PC-9 (cell line): ENCODE measurements around the gene HAPLN2. TPM values are rescaled to one million over a fixed set of nuclear protein-coding genes. Genes with fewer than 3 reads are reported as not detected.

Experiments
- BruUV-seq: library from RNA; stranded (reverse); fragments of 400-500 nt; replicated peaks from 2 replicates; lab custom pipeline; 2021; lab: Mats Ljungman, UMichigan
- CTCF ChIA-PET: fragments of 300-600 bp; sonication (Branson Sonifier 250); formaldehyde crosslinking; loops from one replicate; lab custom pipeline; 2022; ENCODE audit warnings: antibody characterized with exemption; lab: Charles Lee
- POLR2A ChIA-PET: fragments of 300-600 bp; sonication (Branson Sonifier 250); formaldehyde crosslinking; loops from one replicate; lab custom pipeline; 2022; ENCODE audit warnings: antibody characterized with exemption; ENCODE audit not compliant: unreplicated experiment; lab: Charles Lee
- DNase-seq, 2 experiments: peaks; one replicate each; pipeline versions ENCODE4 v3.0.0 to v3.0.0-alpha.2; 2015 to 2022; ENCODE audit warnings: mixed read lengths in 1 of 2
- H2AFZ ChIP-seq: fragments of 200-600 bp; sonication (generic); 2 replicates; pipeline ENCODE4 v1.8.1; 2017; ENCODE audit warnings: antibody characterized with exemption
- H3F3A ChIP-seq: fragments of 200-600 bp; sonication (generic); 2 replicates; pipeline ENCODE4 v1.8.1; 2017; ENCODE audit warnings: antibody characterized with exemption, mild to moderate bottlenecking, low read depth; ENCODE audit not compliant: insufficient read depth
- H3K27ac ChIP-seq: fragments of 200-600 bp; sonication (generic); 2 replicates; pipeline ENCODE4 v1.6.1; 2016; ENCODE audit warnings: mixed run types
- H3K27me3 ChIP-seq: fragments of 200-600 bp; sonication (generic); 2 replicates; pipeline ENCODE4 v1.6.1; 2016; ENCODE audit warnings: low read depth, mixed run types; ENCODE audit not compliant: insufficient read depth
- H3K36me3 ChIP-seq: fragments of 200-600 bp; sonication (generic); 2 replicates; pipeline ENCODE4 v1.6.1; 2016; ENCODE audit warnings: low read depth, mixed run types
- H3K4me1 ChIP-seq: fragments of 200-600 bp; sonication (generic); replicated peaks from 2 replicates; pipeline ENCODE4 v1.6.1; 2016; ENCODE audit warnings: mixed run types; ENCODE audit not compliant: insufficient read depth
- H3K4me2 ChIP-seq: fragments of 200-600 bp; sonication (generic); 2 replicates; pipeline ENCODE4 v1.6.1; 2017; ENCODE audit warnings: mixed run types
- H3K4me3 ChIP-seq: fragments of 200-600 bp; sonication (generic); 2 replicates; pipeline ENCODE4 v1.6.1; 2016; ENCODE audit warnings: mixed run types
- H3K79me2 ChIP-seq: fragments of 200-600 bp; sonication (generic); 2 replicates; pipeline ENCODE4 v1.6.1; 2017; ENCODE audit warnings: low read depth, mixed run types
- H3K9me2 ChIP-seq: fragments of 200-600 bp; sonication (generic); 2 replicates; pipeline ENCODE4 v1.8.1; 2017; ENCODE audit warnings: mild to moderate bottlenecking; ENCODE audit not compliant: insufficient read depth
- H3K9me3 ChIP-seq: fragments of 200-600 bp; sonication (generic); 2 replicates; pipeline ENCODE4 v1.8.1; 2016; ENCODE audit warnings: low read depth; ENCODE audit not compliant: insufficient read depth
- H4K20me1 ChIP-seq: fragments of 200-600 bp; sonication (generic); 2 replicates; pipeline ENCODE4 v1.8.1; 2017; ENCODE audit not compliant: insufficient read depth
- CTCF ChIP-seq: fragments of 200-600 bp; sonication (generic); conservative IDR thresholded peaks from 2 replicates; pipeline ENCODE4 v1.6.1; 2017; ENCODE audit warnings: mixed run types, antibody characterized with exemption, mild to moderate bottlenecking, moderate library complexity
- EZH2 ChIP-seq: fragments of 200-600 bp; sonication (generic); IDR thresholded peaks from 2 replicates; pipeline ENCODE4 v1.8.0; 2017; ENCODE audit warnings: antibody characterized with exemption, low read depth
- intact Hi-C: fragments of 100-400 bp; cut with micrococcal nuclease; formaldehyde crosslinking; loops from one replicate; pipeline ENCODE4 v1.10.0; 2022; ENCODE audit not compliant: unreplicated experiment
- total RNA-seq: library from RNA; stranded (reverse); gene quantifications from 2 replicates; pipeline ENCODE4 v1.2.3, GENCODE V29; 2021

Gene HAPLN2
- total RNA-seq, 1 experiment from 2014 or later, result not detected

GRCh38 chr1:156660752-156661112 is 41.5 kb downstream of the HAPLN2 start:
- H3K4me2 ChIP-seq, result peak overlapping the region; percentile 92
- H2AFZ ChIP-seq, result no peak overlapping the region
- DNase-seq, result no peak
- intact Hi-C loops, result loop anchor here (1.0 kb wide), 5 partner anchors 18 to 65 kb away; no protein-coding TSS in a partner anchor
- no peaks in the 10 kb centered on the region for H3K9me3 ChIP-seq
- H3K79me2 ChIP-seq, result peaks cover 49% of the 10 kb centered on the region
- H3K4me1 ChIP-seq, result peaks cover 26% of the 10 kb centered on the region
- H3F3A ChIP-seq, result peaks cover 31% of the 10 kb centered on the region; the same call in 1 of the 2 replicates
- ChIA-PET POLR2A (interaction anchor here (0.5 to 1.1 kb wide), 8 partner anchors 16 to 377 kb away, joined by 3 to 33 read pairs (median 4); partner anchors contain the start of genes CRABP2, NES and TMEM79), CTCF (interaction anchor here (0.6 to 1.4 kb wide), 8 partner anchors 15 to 275 kb away, joined by 3 to 15 read pairs (median 7); no protein-coding TSS in a partner anchor)
- no peaks in the 10 kb centered on the region for H3K27me3 ChIP-seq
- peak overlapping the region; percentile 86 for H3K27ac ChIP-seq
- TF ChIP-seq CTCF (no peak), EZH2 (no peak)
- peaks cover 16% of the 10 kb centered on the region for H3K36me3 ChIP-seq
- peak overlapping the region; percentile 73 for H3K4me3 ChIP-seq
- H4K20me1 ChIP-seq, result peaks cover 41% of the 10 kb centered on the region
- BruUV-seq, result no TSS peak
- H3K9me2 ChIP-seq, result no peaks in the 10 kb centered on the region

GRCh38 chr1:156662005-156662799 is 43.0 kb downstream of the HAPLN2 start:
- Histone ChIP-seq H3K27me3 (no peaks in the 10 kb centered on the region), H2AFZ (peak overlapping the region; percentile 68; the same call in 1 of the 2 replicates), H3K9me2 (no peaks in the 10 kb centered on the region), H3K9me3 (no peaks in the 10 kb centered on the region), H3K36me3 (peaks cover 16% of the 10 kb centered on the region), H4K20me1 (peaks cover 27% of the 10 kb centered on the region), H3K4me3 (peak overlapping the region; percentile 73; the same call in 1 of the 2 replicates), H3K4me2 (peak overlapping the region; percentile 92), H3K79me2 (peaks cover 35% of the 10 kb centered on the region), H3K27ac (peak overlapping the region; percentile 86), H3K4me1 (peaks cover 32% of the 10 kb centered on the region), H3F3A (peaks cover 35% of the 10 kb centered on the region; the same call in 1 of the 2 replicates)
- CTCF ChIA-PET, result interaction anchor here (1.4 kb wide), 1 partner anchor 64 kb away, joined by 7 read pairs; no protein-coding TSS in a partner anchor
- no TSS peak for BruUV-seq
- TF ChIP-seq EZH2 (no peak), CTCF (no peak)
- intact Hi-C loops, result no loop called here
- DNase-seq, result no peak
- POLR2A ChIA-PET, result interaction anchor here (0.7 to 0.9 kb wide), 2 partner anchors 8 to 64 kb away, joined by 5 to 7 read pairs; no protein-coding TSS in a partner anchor

GRCh38 chr1:156662800-156663055 is 43.5 kb downstream of the HAPLN2 start:
- Histone ChIP-seq H3K27ac (no peak overlapping the region), H4K20me1 (peaks cover 21% of the 10 kb centered on the region), H2AFZ (no peak overlapping the region), H3K9me3 (no peaks in the 10 kb centered on the region), H3F3A (peaks cover 35% of the 10 kb centered on the region; the same call in 1 of the 2 replicates), H3K4me3 (no peak overlapping the region), H3K79me2 (peaks cover 31% of the 10 kb centered on the region), H3K27me3 (no peaks in the 10 kb centered on the region), H3K4me2 (no peak overlapping the region), H3K9me2 (no peaks in the 10 kb centered on the region), H3K36me3 (peaks cover 16% of the 10 kb centered on the region), H3K4me1 (peaks cover 32% of the 10 kb centered on the region)
- no peak for DNase-seq
- ChIA-PET CTCF (interaction anchor here (0.6 kb wide), 2 partner anchors 395 to 474 kb away, joined by 7 to 13 read pairs; no protein-coding TSS in a partner anchor), POLR2A (interaction anchor here (0.9 kb wide), 1 partner anchor 40 kb away, joined by 3 read pairs; no protein-coding TSS in a partner anchor)
- TF ChIP-seq EZH2 (no peak), CTCF (no peak)
- no TSS peak for BruUV-seq
- intact Hi-C loops, result no loop called here
